H1 (cell line): ENCODE measurements around the gene TEDC1. TPM values are rescaled to one million over a fixed set of nuclear protein-coding genes. Genes with fewer than 3 reads are reported as not detected.

Experiments
- CTCF ChIA-PET: fragments of 300-600 bp; sonication (Branson Sonifier 250); formaldehyde crosslinking; loops from one replicate; lab custom pipeline; 2021; ENCODE audit not compliant: partially characterized antibody; lab: Charles Lee
- POLR2A ChIA-PET: fragments of 300-600 bp; sonication (Branson Sonifier 250); formaldehyde crosslinking; loops from one replicate; lab custom pipeline; 2021; ENCODE audit warnings: inconsistent platforms; ENCODE audit not compliant: partially characterized antibody; lab: Charles Lee
- DNase-seq, 2 experiments: peaks; one replicate each; pipeline versions ENCODE4 v3.0.0 to v3.0.0-alpha.2; 2010 to 2022; ENCODE audit warnings: low spot score in 2 of 2, low read depth in 1 of 2, mixed read lengths in 1 of 2
- FAIRE-seq: peaks from 2 replicates; lab custom pipeline; 2011; peaks lifted over from hg19 to GRCh38; lab: Jason Lieb, UNC
- H2AFZ ChIP-seq: 2 replicates; pipeline ENCODE4 v1.8.1; 2012; ENCODE audit warnings: low read length, inconsistent platforms
- H2AK5ac ChIP-seq: 2 replicates; pipeline ENCODE4 v1.6.1; 2013; ENCODE audit warnings: low read depth, low read length
- H2BK120ac ChIP-seq: replicated peaks from 2 replicates; pipeline ENCODE3; 2013; ENCODE audit warnings: low read depth, low read length, inconsistent platforms
- H2BK12ac ChIP-seq: 2 replicates; pipeline ENCODE4 v1.6.1; 2013; ENCODE audit warnings: low read depth, low read length
- H2BK15ac ChIP-seq: 2 replicates; pipeline ENCODE4 v1.6.1; 2013; ENCODE audit warnings: low read length
- H2BK20ac ChIP-seq: 2 replicates; pipeline ENCODE4 v1.6.1; 2013; ENCODE audit warnings: low read length
- H2BK5ac ChIP-seq: 2 replicates; pipeline ENCODE4 v1.6.1; 2013; ENCODE audit warnings: low read depth, low read length
- H3K14ac ChIP-seq: 2 replicates; pipeline ENCODE4 v1.6.1; 2013; ENCODE audit warnings: inconsistent platforms; ENCODE audit not compliant: insufficient read length
- H3K18ac ChIP-seq: 2 replicates; pipeline ENCODE4 v1.6.1; 2013; ENCODE audit warnings: low read length; ENCODE audit errors: extremely low read depth
- H3K23ac ChIP-seq: 2 replicates; pipeline ENCODE4 v1.6.1; 2013; ENCODE audit warnings: inconsistent platforms; ENCODE audit not compliant: insufficient read length
- H3K23me2 ChIP-seq: 2 replicates; pipeline ENCODE4 v1.6.1; 2013; ENCODE audit warnings: low read depth, low read length
- H3K27ac ChIP-seq: 2 replicates; pipeline ENCODE4 v1.6.1; 2011; ENCODE audit warnings: low read depth, low read length, inconsistent platforms
- H3K27me3 ChIP-seq, 4 experiments: replicated peaks in 1 of 4; 1 replicate in 1 of 4; 2 replicates in 3 of 4; pipeline versions ENCODE4 v1.6.1 to v1.8.1; 2011 to 2013; ENCODE audit warnings: low read length in 3 of 4, mild to moderate bottlenecking in 3 of 4, inconsistent platforms in 2 of 4, mixed read lengths in 2 of 4, moderate library complexity in 1 of 4; ENCODE audit not compliant: control insufficient read depth in 3 of 4, insufficient read depth in 3 of 4; ENCODE audit errors: extremely low read depth in 1 of 4
- H3K36me3 ChIP-seq, 4 experiments: 2 replicates each; pipeline versions ENCODE4 v1.6.1 to v1.8.1; 2011 to 2013; ENCODE audit warnings: mild to moderate bottlenecking in 4 of 4, low read length in 3 of 4, moderate library complexity in 2 of 4, control low read depth in 1 of 4, inconsistent platforms in 1 of 4; ENCODE audit not compliant: insufficient read depth in 4 of 4, control insufficient read depth in 2 of 4
- H3K4ac ChIP-seq: replicated peaks from 2 replicates; pipeline ENCODE3; 2013; ENCODE audit warnings: low read length, low read depth, mixed read lengths, inconsistent platforms; ENCODE audit not compliant: insufficient read length
- H3K4me1 ChIP-seq, 4 experiments: replicated peaks in 1 of 4; 1 replicate in 1 of 4; 2 replicates in 3 of 4; pipeline versions ENCODE4 v1.6.1 to v1.8.1; 2011 to 2013; ENCODE audit warnings: low read length in 3 of 4, inconsistent platforms in 2 of 4, mixed read lengths in 1 of 4; ENCODE audit not compliant: insufficient read depth in 4 of 4, control insufficient read depth in 3 of 4
- H3K4me2 ChIP-seq, 2 experiments: 2 replicates each; pipeline versions ENCODE4 v1.6.1 to v1.8.1; 2011 to 2013; ENCODE audit warnings: low read depth in 2 of 2, low read length in 2 of 2, control low read depth in 1 of 2, inconsistent platforms in 1 of 2, mild to moderate bottlenecking in 1 of 2; ENCODE audit not compliant: insufficient read depth in 1 of 2
- H3K4me3 ChIP-seq, 4 experiments: fragments of 200-600, 300-600 bp in 1 of 4; sonication (generic), shearing (Covaris generic), sonication (Bioruptor Twin) in 1 of 4; 2 replicates each; pipeline versions ENCODE4 v1.5.1 to v1.8.1; 2011 to 2016; ENCODE audit warnings: low read length in 4 of 4, low read depth in 3 of 4, control low read depth in 2 of 4, inconsistent platforms in 2 of 4, mild to moderate bottlenecking in 2 of 4, mixed read lengths in 1 of 4, moderate library complexity in 1 of 4; ENCODE audit not compliant: insufficient read depth in 2 of 4; ENCODE audit errors: extremely low read depth in 1 of 4
- H3K56ac ChIP-seq: replicated peaks from 2 replicates; pipeline ENCODE3; 2013; ENCODE audit warnings: low read depth, mild to moderate bottlenecking, mixed read lengths, low read length, inconsistent platforms; ENCODE audit not compliant: insufficient read length
- H3K79me1 ChIP-seq: 2 replicates; pipeline ENCODE4 v1.6.1; 2013; ENCODE audit warnings: low read depth, low read length, control low read depth
- H3K79me2 ChIP-seq, 2 experiments: 2 replicates each; pipeline versions ENCODE4 v1.6.1 to v1.8.1; 2012 to 2013; ENCODE audit warnings: low read length in 2 of 2, mild to moderate bottlenecking in 2 of 2, inconsistent platforms in 1 of 2; ENCODE audit not compliant: insufficient read depth in 2 of 2, control insufficient read depth in 1 of 2
- H3K9ac ChIP-seq, 4 experiments: replicated peaks in 1 of 4; 1 replicate in 1 of 4; 2 replicates in 3 of 4; pipeline versions ENCODE4 v1.6.1 to v1.8.1; 2011 to 2013; ENCODE audit warnings: low read depth in 3 of 4, low read length in 3 of 4, control low read depth in 2 of 4, mild to moderate bottlenecking in 2 of 4, moderate library complexity in 2 of 4, inconsistent platforms in 1 of 4; ENCODE audit errors: extremely low read depth in 1 of 4
- H3K9me3 ChIP-seq, 2 experiments: 2 replicates each; pipeline versions ENCODE4 v1.6.1 to v1.8.1; 2012 to 2013; ENCODE audit warnings: mild to moderate bottlenecking in 2 of 2, moderate library complexity in 2 of 2, control low read depth in 1 of 2, inconsistent platforms in 1 of 2, low read depth in 1 of 2, low read length in 1 of 2, mixed read lengths in 1 of 2; ENCODE audit not compliant: insufficient read depth in 2 of 2
- H4K20me1 ChIP-seq, 2 experiments: replicated peaks in 1 of 2; 2 replicates each; pipeline versions ENCODE3 to v1.8.1; 2011 to 2013; ENCODE audit warnings: inconsistent platforms in 2 of 2, low read length in 2 of 2, mild to moderate bottlenecking in 1 of 2; ENCODE audit not compliant: insufficient read depth in 2 of 2, control insufficient read depth in 1 of 2
- H4K5ac ChIP-seq: 2 replicates; pipeline ENCODE4 v1.6.1; 2013; ENCODE audit warnings: low read length, low read depth, mixed read lengths, inconsistent platforms; ENCODE audit not compliant: insufficient read length
- H4K8ac ChIP-seq: 2 replicates; pipeline ENCODE4 v1.8.0; 2013; ENCODE audit warnings: mild to moderate bottlenecking, moderate library complexity, low read length, inconsistent platforms; ENCODE audit not compliant: insufficient read depth; ENCODE audit errors: extremely low read depth
- H4K91ac ChIP-seq: replicated peaks from 2 replicates; pipeline ENCODE3; 2013; ENCODE audit warnings: low read length, mixed read lengths, inconsistent platforms; ENCODE audit not compliant: insufficient read length
- ATF3 ChIP-seq: IDR thresholded peaks from 2 replicates; pipeline ENCODE4 v1.6.1; 2011; ENCODE audit warnings: low read depth, mild to moderate bottlenecking, low read length; ENCODE audit not compliant: insufficient read depth
- BACH1 ChIP-seq: IDR thresholded peaks from 2 replicates; pipeline ENCODE4 v1.6.1; 2012; ENCODE audit warnings: low read length, improper control_type of control experiment
- BCL11A ChIP-seq, 2 experiments: IDR thresholded peaks; one replicate each; pipeline ENCODE4 v1.6.1; 2011; ENCODE audit warnings: low read depth in 2 of 2, low read length in 2 of 2, mild to moderate bottlenecking in 2 of 2
- BRCA1 ChIP-seq: IDR thresholded peaks from 2 replicates; pipeline ENCODE4 v1.6.1; 2012; ENCODE audit warnings: low read depth, low read length, improper control_type of control experiment
- CREB1 ChIP-seq: IDR thresholded peaks from 2 replicates; pipeline ENCODE4 v1.6.1; 2012; ENCODE audit warnings: inconsistent platforms
- KDM5A ChIP-seq: fragments of 200-600 bp; IDR thresholded peaks from 2 replicates; pipeline ENCODE4 v1.7.1; 2012; ENCODE audit warnings: mild to moderate bottlenecking, low read length, inconsistent platforms, mixed read lengths
- PHF8 ChIP-seq: fragments of 200-600 bp; sonication (generic); conservative IDR thresholded peaks from 2 replicates; pipeline ENCODE4 v1.7.1; 2012; ENCODE audit warnings: low read depth, mild to moderate bottlenecking, inconsistent platforms, low read length, moderate library complexity
- RAD21 ChIP-seq, 2 experiments: IDR thresholded peaks in 1 of 2; conservative IDR thresholded peaks in 1 of 2; 2 replicates each; pipeline ENCODE4 v1.6.1; 2011; ENCODE audit warnings: low read depth in 2 of 2, low read length in 2 of 2, improper control_type of control experiment in 1 of 2, inconsistent platforms in 1 of 2, mild to moderate bottlenecking in 1 of 2, moderate library complexity in 1 of 2
- RFX5 ChIP-seq: IDR thresholded peaks from 2 replicates; pipeline ENCODE4 v1.6.1; 2011; ENCODE audit warnings: low read depth, low read length, improper control_type of control experiment, borderline replicate concordance
- SUZ12 ChIP-seq: fragments of 200-600 bp; sonication (generic); IDR thresholded peaks from 2 replicates; pipeline ENCODE4 v1.6.1; 2012; ENCODE audit warnings: mild to moderate bottlenecking, inconsistent platforms, low read length, moderate library complexity, mixed read lengths
- TEAD4 ChIP-seq: IDR thresholded peaks from 2 replicates; pipeline ENCODE4 v1.6.1; 2012; ENCODE audit warnings: low read depth, low read length, inconsistent platforms, mixed read lengths
- WGBS, 2 experiments: shearing (Covaris generic) in 1 of 2; methylation state at CpG; one replicate each; pipeline versions ENCODE4 v1.1.6 to v1.1.7; 2013 to 2015; ENCODE audit warnings: low lambda C conversion rate in 2 of 2, mixed read lengths in 2 of 2, inconsistent platforms in 1 of 2, low coverage in 1 of 2, missing lambda C conversion rate in 1 of 2; ENCODE audit not compliant: insufficient replicate concordance in 2 of 2, insufficient coverage in 1 of 2, insufficient read length in 1 of 2; ENCODE audit errors: extremely low coverage in 1 of 2, missing lambda C conversion rate in 1 of 2; 5-methylcytosine and 5-hydroxymethylcytosine counted together
- polyA plus RNA-seq, 7 experiments: library from polyadenylated mRNA; depleted of rRNA in 3 of 7; stranded (reverse) in 5 of 7; unstranded in 2 of 7; fragments of >200 nt in 5 of 7; fragments of 200-250 nt in 2 of 7; gene quantifications; 1 replicate in 5 of 7; 2 replicates in 1 of 7; 4 replicates in 1 of 7; pipeline versions ENCODE4 v1.2.1 to v1.2.3, GENCODE V29; 2011 to 2013; ENCODE audit warnings: missing spikeins in 2 of 7, mixed read lengths in 2 of 7
- total RNA-seq: library from RNA; stranded (reverse); fragmentation: NEBNext Ultra II Directional; extraction: Animal tissue kit (Norgen Biotek cat#: 25700); gene quantifications from 2 replicates; pipeline ENCODE4 v1.2.1, GENCODE V29; 2021

Gene TEDC1
- total and polyA plus RNA-seq, 2 of the 8 experiments (the other 6 are each of a cell fraction or from before 2014, with no cell fraction given) = 5.6 to 14.8 TPM

- Histone ChIP-seq H3K4ac (no peak overlapping the region), H2BK20ac (no peak overlapping the region), H3K27me3 (no peaks in the 10 kb centered on the region), H2BK12ac (no peak overlapping the region), H3K56ac (no peak overlapping the region), H4K8ac (no peak overlapping the region), H4K91ac (no peak overlapping the region), H2BK15ac (no peak overlapping the region), H3K4me2 (no peak overlapping the region), H3K9ac (no peak overlapping the region), H2AK5ac (no peak overlapping the region), H3K14ac (no peak overlapping the region), H3K27ac (no peak overlapping the region), H3K79me2 (no peaks in the 10 kb centered on the region)
- DNase-seq = no peak
- 90% methylated on average over 17 of the region's 18 CpGs; no CpG with 5 or more reads in 1 of the 2 experiments for WGBS, 2 experiments
- ChIA-PET CTCF (no interaction called here), POLR2A (no interaction called here)
- TF ChIP-seq BCL11A (IDR thresholded peaks at IDR 0.05; ENCODE audit: low read depth in 2 of 2, low read length in 2 of 2) (no peak), RFX5 (no peak), ATF3 (no peak), CREB1 (no peak), SUZ12 (no peak), BACH1 (no peak), TEAD4 (no peak), BRCA1 (no peak), KDM5A (no peak), RAD21 (IDR thresholded peaks at IDR 0.05 in 1 of 2, conservative IDR thresholded peaks at IDR 0.05 in 1 of 2; ENCODE audit: low read depth in 2 of 2, low read length in 2 of 2) (no peak), PHF8 (no peak)
- TF ChIP-seq, all 59 proteins: peak for 0
- Histone ChIP-seq H3K23ac (no peak overlapping the region), H3K4me3 (no peak overlapping the region), H3K4me1 (peaks cover 0 to 3% (median 0%) of the 10 kb centered on the region in 4 experiments; a peak in 3 of 7 replicates), H2BK5ac (no peak overlapping the region), H3K23me2 (peaks cover under 1% of the 10 kb centered on the region; the same call in 1 of the 2 replicates), H2AFZ (no peak overlapping the region), H4K5ac (no peak overlapping the region), H3K9me3 (no peaks in the 10 kb centered on the region), H4K20me1 (peaks cover 0 to 9% of the 10 kb centered on the region in 2 experiments), H3K36me3 (no peaks in the 10 kb centered on the region; a peak in 2 of 8 replicates), H3K18ac (no peak overlapping the region), H3K79me1 (no peaks in the 10 kb centered on the region), H2BK120ac (no peak overlapping the region)
- FAIRE-seq = no peak
Observed at GRCh38 chr14:105495101-105495989, 4.3 kb downstream of the TEDC1 start.
